NCI-H2081 treated with DMSO at 0.1 percent for 48 hours (cell line): ENCODE measurements around the gene GLS2.
"Not testable (repeated sequence)": the region's sequence is repeated elsewhere in the genome, so short reads cannot be mapped to it uniquely, and the experiment has no call there.

Source experiments
- DNase-seq: peaks from one replicate; lab custom pipeline; 2025; lab: John Stamatoyannopoulos, UW

The GLS2 gene

GRCh38 chr12:56488041-56488955 lies at the start of gene GLS2:
Gene GLS2, minus strand, starts transcription at chr12:56488161. Its CDS starts 43 bp downstream, at chr12:56488118.
- peak; percentile 58 for DNase-seq

GRCh38 chr12:56537546-56537945 lies 49.6 kb upstream of the GLS2 start:
- no peak for DNase-seq

- DNase-seq, result no peak
These were observed 42.6 kb upstream of the GLS2 start for GRCh38 chr12:56530390-56531055.

- no peak for DNase-seq
These were observed 41.7 kb upstream of the GLS2 start for GRCh38 chr12:56529656-56530055.

GRCh38 chr12:56528846-56529245 lies 40.9 kb upstream of the GLS2 start:
- DNase-seq, result no peak

GRCh38 chr12:56522411-56523193 lies 34.6 kb upstream of the GLS2 start:
- no peak for DNase-seq

GRCh38 chr12:56521590-56522371 lies 33.8 kb upstream of the GLS2 start, which contains the start of gene RBMS2:
Gene RBMS2, plus strand, starts transcription at chr12:56521820. Its CDS starts 204 bp downstream, at chr12:56522024.
- DNase-seq, result peak; percentile 27

- no peak for DNase-seq
These were observed 33.2 kb upstream of the GLS2 start for GRCh38 chr12:56521209-56521589.

- no peak for DNase-seq
These were observed 32.5 kb upstream of the GLS2 start for GRCh38 chr12:56520506-56520905.

GRCh38 chr12:56520048-56520447 lies 32.1 kb upstream of the GLS2 start:
- DNase-seq, result no peak

GRCh38 chr12:56518570-56518969 lies 30.6 kb upstream of the GLS2 start:
- no peak for DNase-seq

GRCh38 chr12:56517854-56518253 lies 29.9 kb upstream of the GLS2 start:
- DNase-seq, result no peak

- not testable (repeated sequence) for DNase-seq
These were observed 26.0 kb upstream of the GLS2 start for GRCh38 chr12:56514014-56514318.

GRCh38 chr12:56510786-56511185 lies 22.8 kb upstream of the GLS2 start:
- DNase-seq, result no peak

GRCh38 chr12:56499879-56500278 lies 11.9 kb upstream of the GLS2 start:
- DNase-seq, result not testable (repeated sequence)

- DNase-seq, result not testable (repeated sequence)
These were observed 11.5 kb upstream of the GLS2 start for GRCh38 chr12:56499452-56499851.

GRCh38 chr12:56498126-56498902 lies 10.4 kb upstream of the GLS2 start:
- DNase-seq, result not testable (repeated sequence)

GRCh38 chr12:56496704-56497103 lies 8.7 kb upstream of the GLS2 start:
- not testable (repeated sequence) for DNase-seq

GRCh38 chr12:56494481-56494880 lies 6.5 kb upstream of the GLS2 start:
- not testable (repeated sequence) for DNase-seq

GRCh38 chr12:56494106-56494415 lies 6.1 kb upstream of the GLS2 start:
- DNase-seq, result not testable (repeated sequence)
